HEK293 (cell line): ENCODE data around the gene CLMN.

ENCODE experiments used
- CTCF ChIA-PET: fragments of 350-600 bp; formaldehyde crosslinking; extraction: SDS; loops from one replicate; lab custom pipeline; 2021; ENCODE audit warnings: antibody characterized with exemption; lab: Yijun Ruan, JAX
- POLR2A ChIA-PET: fragments of 300-600 bp; formaldehyde crosslinking; extraction: SDS; loops from one replicate; lab custom pipeline; 2020; ENCODE audit warnings: antibody characterized with exemption, inconsistent platforms; lab: Yijun Ruan, JAX
- H3K27ac ChIP-seq: fragments of 200-500 bp; sonication (Bioruptor generic); 2 replicates; pipeline ENCODE4 v1.5.1; 2014; ENCODE audit warnings: low read depth, low read length, control low read depth, inconsistent platforms; ENCODE audit errors: extremely low read depth
- H3K36me3 ChIP-seq, 2 experiments: fragments of 200-500 bp in 1 of 2; sonication (Bioruptor generic) in 1 of 2; 1 replicate in 1 of 2; 2 replicates in 1 of 2; pipeline ENCODE4 v1.5.1; 2014 to 2017; ENCODE audit warnings: inconsistent platforms in 2 of 2, low read length in 2 of 2; ENCODE audit not compliant: control insufficient read depth in 2 of 2, insufficient read depth in 1 of 2
- H3K4me1 ChIP-seq: fragments of 200-500 bp; sonication (Bioruptor generic); 2 replicates; pipeline ENCODE4 v1.5.1; 2014; ENCODE audit warnings: mild to moderate bottlenecking, low read length, inconsistent platforms; ENCODE audit not compliant: control insufficient read depth, insufficient read depth
- H3K4me3 ChIP-seq: 2 replicates; pipeline ENCODE4 v1.5.1; 2011; ENCODE audit warnings: low read depth, mild to moderate bottlenecking, control low read depth, low read length, moderate library complexity
- H3K9me3 ChIP-seq: fragments of 200-500 bp; sonication (Bioruptor generic); 2 replicates; pipeline ENCODE4 v1.5.1; 2014; ENCODE audit warnings: low read depth, low read length, inconsistent platforms; ENCODE audit not compliant: control insufficient read depth, insufficient read depth
- KLF8 ChIP-seq: fragments of 450-650 bp; formaldehyde crosslinking; IDR thresholded peaks from 2 replicates; pipeline ENCODE4 v1.5.1; 2016; ENCODE audit warnings: missing biosample characterization, missing genetic modification characterization
- KLF9 ChIP-seq: fragments of 450-650 bp; formaldehyde crosslinking; IDR thresholded peaks from 2 replicates; pipeline ENCODE4 v1.5.1; 2016; ENCODE audit warnings: missing biosample characterization, missing genetic modification characterization, low read depth
- MZF1 ChIP-seq: fragments of 450-650 bp; formaldehyde crosslinking; IDR thresholded peaks from 2 replicates; pipeline ENCODE4 v1.5.1; 2017; ENCODE audit warnings: missing biosample characterization, missing genetic modification characterization, borderline replicate concordance
- SETDB1 ChIP-seq: IDR thresholded peaks from one replicate; pipeline ENCODE4 v1.6.1; 2017; ENCODE audit warnings: mild to moderate bottlenecking, low read length, moderate library complexity, mixed read lengths; ENCODE audit not compliant: insufficient read length
- ZNF112 ChIP-seq: fragments of 450-650 bp; formaldehyde crosslinking; IDR thresholded peaks from 2 replicates; pipeline ENCODE4 v1.5.0; 2017; ENCODE audit warnings: missing biosample characterization, missing genetic modification characterization
- ZNF114 ChIP-seq: fragments of 450-650 bp; formaldehyde crosslinking; IDR thresholded peaks from 2 replicates; pipeline ENCODE4 v1.5.0; 2017; ENCODE audit warnings: missing biosample characterization, missing genetic modification characterization
- ZNF138 ChIP-seq: fragments of 450-650 bp; formaldehyde crosslinking; IDR thresholded peaks from 2 replicates; pipeline ENCODE4 v1.5.1; 2016; ENCODE audit warnings: missing biosample characterization, missing genetic modification characterization, borderline replicate concordance
- ZNF184 ChIP-seq: fragments of 450-650 bp; IDR thresholded peaks from 2 replicates; pipeline ENCODE4 v1.5.1; 2018; ENCODE audit warnings: missing biosample characterization, mild to moderate bottlenecking, missing genetic modification characterization
- ZNF223 ChIP-seq: fragments of 450-650 bp; formaldehyde crosslinking; IDR thresholded peaks from 2 replicates; pipeline ENCODE4 v1.5.1; 2016; ENCODE audit warnings: missing biosample characterization, missing genetic modification characterization
- ZNF302 ChIP-seq: fragments of 450-650 bp; formaldehyde crosslinking; IDR thresholded peaks from 2 replicates; pipeline ENCODE4 v1.5.1; 2016; ENCODE audit warnings: missing biosample characterization, missing genetic modification characterization, low read depth
- ZNF391 ChIP-seq: fragments of 450-650 bp; formaldehyde crosslinking; IDR thresholded peaks from 2 replicates; pipeline ENCODE4 v1.5.1; 2016; ENCODE audit warnings: low read depth, missing biosample characterization, missing genetic modification characterization, borderline replicate concordance
- ZNF416 ChIP-seq: fragments of 450-650 bp; formaldehyde crosslinking; IDR thresholded peaks from 2 replicates; pipeline ENCODE4 v1.5.1; 2016; ENCODE audit warnings: missing biosample characterization, missing genetic modification characterization
- ZNF530 ChIP-seq: fragments of 450-650 bp; formaldehyde crosslinking; IDR thresholded peaks from 2 replicates; pipeline ENCODE4 v1.5.1; 2016; ENCODE audit warnings: low read depth, missing biosample characterization, missing genetic modification characterization
- ZNF555 ChIP-seq: fragments of 450-650 bp; formaldehyde crosslinking; conservative IDR thresholded peaks from 2 replicates; pipeline ENCODE4 v1.5.1; 2017; ENCODE audit warnings: missing biosample characterization, mild to moderate bottlenecking, missing genetic modification characterization, inconsistent platforms
- ZNF768 ChIP-seq: fragments of 450-650 bp; formaldehyde crosslinking; IDR thresholded peaks from 2 replicates; pipeline ENCODE4 v1.5.1; 2018; ENCODE audit warnings: missing biosample characterization, mild to moderate bottlenecking, missing genetic modification characterization
- ZNF837 ChIP-seq: fragments of 450-650 bp; formaldehyde crosslinking; IDR thresholded peaks from 2 replicates; pipeline ENCODE4 v1.5.1; 2016; ENCODE audit warnings: missing biosample characterization, missing genetic modification characterization
- TF ChIP-seq, protein P1 (sequence below): fragments of 450-650 bp; formaldehyde crosslinking; IDR thresholded peaks from 2 replicates; pipeline ENCODE4 v1.5.1; 2016; ENCODE audit warnings: missing biosample characterization, missing genetic modification characterization
- TF ChIP-seq, protein P2 (sequence below): IDR thresholded peaks from 2 replicates; pipeline ENCODE4 v1.6.1; 2011; ENCODE audit warnings: mild to moderate bottlenecking, low read depth, low read length, borderline replicate concordance
- TF ChIP-seq, protein P3 (sequence below): fragments of 450-650 bp; formaldehyde crosslinking; IDR thresholded peaks from 2 replicates; pipeline ENCODE4 v1.5.1; 2016; ENCODE audit warnings: missing biosample characterization, missing genetic modification characterization
- TF ChIP-seq, protein P4 (sequence below): fragments of 450-650 bp; formaldehyde crosslinking; IDR thresholded peaks from 2 replicates; pipeline ENCODE4 v1.5.1; 2016; ENCODE audit warnings: missing biosample characterization, missing genetic modification characterization

The CLMN gene

DNA sequence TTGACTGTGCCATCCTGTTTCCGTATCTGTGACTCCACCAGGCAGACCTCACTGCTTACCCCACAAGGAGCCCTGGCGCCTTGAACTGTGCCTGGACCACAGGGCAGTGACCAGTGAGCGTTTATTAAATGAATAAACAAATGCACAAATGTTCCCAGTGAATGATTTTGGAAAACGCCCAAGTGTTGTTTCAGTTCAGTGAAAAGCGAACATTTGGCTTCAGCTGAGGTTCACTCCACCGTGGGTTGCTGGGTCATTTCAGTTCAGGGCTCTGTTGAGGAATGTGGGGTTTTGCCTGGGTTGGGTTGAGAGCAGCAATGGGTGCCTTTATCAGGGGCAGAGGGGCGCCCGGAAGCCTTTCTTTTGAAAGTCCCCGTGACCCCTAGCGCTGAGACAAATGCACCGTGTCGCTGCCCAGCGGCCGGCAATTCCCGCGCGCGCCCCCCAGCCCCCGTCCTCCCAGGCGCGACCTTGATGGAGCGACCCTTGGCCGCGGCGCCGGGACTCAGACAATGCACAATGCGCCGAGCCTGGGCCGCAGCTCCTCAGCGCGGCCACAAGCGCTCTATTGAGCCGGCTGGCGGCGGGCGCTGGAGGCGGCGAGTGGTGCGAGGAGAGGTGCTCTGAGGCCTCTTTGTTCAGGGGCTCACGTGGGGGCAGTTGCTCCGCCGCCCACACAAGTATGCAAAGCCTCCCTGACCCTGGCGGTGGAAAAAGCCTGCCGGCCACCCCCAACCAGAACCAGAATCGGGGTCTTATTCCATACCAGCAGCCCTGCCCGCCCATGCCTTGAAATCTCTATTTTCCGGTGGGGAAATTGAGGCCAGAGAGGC lies 40.5 kb upstream of the CLMN start:
- no peaks in the 10 kb centered on the region for H3K36me3 ChIP-seq
- no peaks in the 10 kb centered on the region for H3K9me3 ChIP-seq
- ChIA-PET CTCF (interaction anchor here (0.9 to 2.6 kb wide), 4 partner anchors 9 to 256 kb away, joined by 3 to 18 read pairs (median 4); no protein-coding TSS in a partner anchor), POLR2A (no interaction called here)
- peaks cover 4% of the 10 kb centered on the region; the same call in 1 of the 2 replicates for H3K4me1 ChIP-seq
- H3K27ac ChIP-seq: no peak overlapping the region
- TF ChIP-seq ZNF555 (tag by site-specific recombination) (no peak), MZF1 (tag by site-specific recombination) (no peak), ZNF114 (no peak)
- H3K4me3 ChIP-seq: no peak overlapping the region

DNA sequence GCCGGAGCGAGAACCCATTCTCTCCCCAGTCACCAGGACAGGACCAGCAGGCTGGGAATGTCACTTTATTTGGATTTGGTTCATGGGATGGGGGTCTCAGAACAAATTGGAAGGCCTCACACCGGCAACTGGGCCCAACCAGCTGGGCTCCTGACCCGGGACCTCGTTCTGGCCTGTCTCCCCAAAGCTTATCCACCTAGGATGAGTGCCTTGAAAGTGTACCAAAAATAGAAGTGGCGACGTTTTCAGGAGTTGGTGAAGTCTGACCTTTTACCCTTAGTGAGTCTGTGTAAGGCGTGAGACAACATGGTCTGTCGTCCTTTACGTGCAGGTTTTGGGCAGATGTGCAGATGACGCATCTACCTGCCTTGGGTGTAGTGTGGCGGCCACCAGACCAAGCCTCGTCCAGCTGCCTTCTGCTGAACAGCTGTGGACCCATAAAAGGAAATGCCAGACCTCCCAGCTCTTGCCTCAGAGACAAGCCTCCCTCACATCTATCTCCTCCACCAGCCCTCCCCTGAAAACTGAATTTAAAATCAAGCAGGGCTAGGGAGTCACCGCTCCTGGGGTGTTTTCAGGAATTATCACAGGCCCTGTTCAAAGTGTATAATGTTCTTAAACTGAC lies 36.6 kb upstream of the CLMN start:
- TF ChIP-seq ZNF391 (tag by site-specific recombination): no peak
- TF ChIP-seq ZNF768 (tag by site-specific recombination): no peak
- Histone ChIP-seq H3K4me3 (no peak overlapping the region), H3K9me3 (no peaks in the 10 kb centered on the region), H3K4me1 (no peaks in the 10 kb centered on the region), H3K36me3 (no peaks in the 10 kb centered on the region), H3K27ac (no peak overlapping the region)
- CTCF ChIA-PET: interaction anchor here (0.7 kb wide), 1 partner anchor 232 kb away, joined by 3 read pairs; no protein-coding TSS in a partner anchor
- POLR2A ChIA-PET: no interaction called here

DNA sequence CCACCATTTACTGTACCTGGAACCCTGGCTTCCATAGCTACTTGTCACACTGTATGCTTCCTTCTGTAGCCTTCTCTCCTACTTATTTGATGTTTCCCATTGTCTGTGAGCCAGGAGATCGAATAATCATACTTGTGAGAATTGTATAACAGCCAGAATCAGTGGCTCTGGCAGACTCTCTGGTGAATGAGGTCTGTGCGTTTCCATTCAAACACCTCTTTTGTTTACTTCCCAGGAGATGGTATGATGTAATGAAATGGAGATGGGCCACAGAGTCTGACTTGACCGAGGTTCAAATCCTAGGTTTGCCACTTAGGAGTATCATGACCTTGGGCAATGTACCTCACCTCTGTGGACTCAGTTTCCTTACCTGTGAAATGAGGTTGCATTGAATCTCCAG lies 35.7 kb upstream of the CLMN start:
- Histone ChIP-seq H3K27ac (no peak overlapping the region), H3K9me3 (no peaks in the 10 kb centered on the region), H3K36me3 (no peaks in the 10 kb centered on the region), H3K4me3 (no peak overlapping the region), H3K4me1 (no peaks in the 10 kb centered on the region)
- TF ChIP-seq ZNF837 (tag by site-specific recombination): no peak
- TF ChIP-seq SETDB1: no peak
- no peak for TF ChIP-seq KLF8 (tag by site-specific recombination)
- ChIA-PET CTCF (no interaction called here), POLR2A (no interaction called here)

DNA sequence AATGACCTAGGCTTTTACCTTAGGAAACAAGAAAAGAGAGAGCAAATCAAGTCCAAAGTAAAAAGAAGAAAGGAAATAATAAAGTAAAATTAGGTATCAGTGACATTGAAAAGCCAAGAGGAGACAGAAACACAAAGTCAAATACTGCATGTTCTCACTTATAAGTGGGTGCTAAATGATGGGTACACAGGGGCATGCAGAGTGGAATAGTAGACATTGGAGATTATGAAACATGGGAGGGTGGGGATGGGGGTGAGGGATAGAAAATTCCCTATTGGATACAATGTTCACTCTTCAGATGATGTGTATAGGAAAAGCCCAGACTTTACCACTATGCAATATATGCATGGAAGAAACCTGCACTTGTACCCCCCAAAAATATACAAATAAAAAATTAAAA lies 35.1 kb upstream of the CLMN start:
- H3K4me3 ChIP-seq: no peak overlapping the region
- H3K9me3 ChIP-seq: no peaks in the 10 kb centered on the region
- no peaks in the 10 kb centered on the region for H3K4me1 ChIP-seq
- POLR2A ChIA-PET: no interaction called here
- H3K36me3 ChIP-seq: no peaks in the 10 kb centered on the region
- H3K27ac ChIP-seq: no peak overlapping the region
- CTCF ChIA-PET: no interaction called here
- TF ChIP-seq ZNF837 (tag by site-specific recombination) (no peak), ZNF112 (tag by site-specific recombination) (no peak), ZNF302 (tag by site-specific recombination) (no peak), ZNF530 (tag by site-specific recombination) (no peak), KLF9 (tag by site-specific recombination) (no peak), ZNF184 (no peak), ZNF138 (no peak), ZNF416 (no peak), SETDB1 (no peak), ZNF223 (tag by site-specific recombination) (no peak)
- TF ChIP-seq, protein P1, sequence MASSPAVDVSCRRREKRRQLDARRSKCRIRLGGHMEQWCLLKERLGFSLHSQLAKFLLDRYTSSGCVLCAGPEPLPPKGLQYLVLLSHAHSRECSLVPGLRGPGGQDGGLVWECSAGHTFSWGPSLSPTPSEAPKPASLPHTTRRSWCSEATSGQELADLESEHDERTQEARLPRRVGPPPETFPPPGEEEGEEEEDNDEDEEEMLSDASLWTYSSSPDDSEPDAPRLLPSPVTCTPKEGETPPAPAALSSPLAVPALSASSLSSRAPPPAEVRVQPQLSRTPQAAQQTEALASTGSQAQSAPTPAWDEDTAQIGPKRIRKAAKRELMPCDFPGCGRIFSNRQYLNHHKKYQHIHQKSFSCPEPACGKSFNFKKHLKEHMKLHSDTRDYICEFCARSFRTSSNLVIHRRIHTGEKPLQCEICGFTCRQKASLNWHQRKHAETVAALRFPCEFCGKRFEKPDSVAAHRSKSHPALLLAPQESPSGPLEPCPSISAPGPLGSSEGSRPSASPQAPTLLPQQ: no peak
- TF ChIP-seq, protein P2, sequence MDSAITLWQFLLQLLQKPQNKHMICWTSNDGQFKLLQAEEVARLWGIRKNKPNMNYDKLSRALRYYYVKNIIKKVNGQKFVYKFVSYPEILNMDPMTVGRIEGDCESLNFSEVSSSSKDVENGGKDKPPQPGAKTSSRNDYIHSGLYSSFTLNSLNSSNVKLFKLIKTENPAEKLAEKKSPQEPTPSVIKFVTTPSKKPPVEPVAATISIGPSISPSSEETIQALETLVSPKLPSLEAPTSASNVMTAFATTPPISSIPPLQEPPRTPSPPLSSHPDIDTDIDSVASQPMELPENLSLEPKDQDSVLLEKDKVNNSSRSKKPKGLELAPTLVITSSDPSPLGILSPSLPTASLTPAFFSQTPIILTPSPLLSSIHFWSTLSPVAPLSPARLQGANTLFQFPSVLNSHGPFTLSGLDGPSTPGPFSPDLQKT: no peak
- TF ChIP-seq, protein P3, sequence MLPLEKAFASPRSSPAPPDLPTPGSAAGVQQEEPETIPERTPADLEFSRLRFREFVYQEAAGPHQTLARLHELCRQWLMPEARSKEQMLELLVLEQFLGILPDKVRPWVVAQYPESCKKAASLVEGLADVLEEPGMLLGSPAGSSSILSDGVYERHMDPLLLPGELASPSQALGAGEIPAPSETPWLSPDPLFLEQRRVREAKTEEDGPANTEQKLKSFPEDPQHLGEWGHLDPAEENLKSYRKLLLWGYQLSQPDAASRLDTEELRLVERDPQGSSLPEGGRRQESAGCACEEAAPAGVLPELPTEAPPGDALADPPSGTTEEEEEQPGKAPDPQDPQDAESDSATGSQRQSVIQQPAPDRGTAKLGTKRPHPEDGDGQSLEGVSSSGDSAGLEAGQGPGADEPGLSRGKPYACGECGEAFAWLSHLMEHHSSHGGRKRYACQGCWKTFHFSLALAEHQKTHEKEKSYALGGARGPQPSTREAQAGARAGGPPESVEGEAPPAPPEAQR: no peak
- TF ChIP-seq, protein P4, sequence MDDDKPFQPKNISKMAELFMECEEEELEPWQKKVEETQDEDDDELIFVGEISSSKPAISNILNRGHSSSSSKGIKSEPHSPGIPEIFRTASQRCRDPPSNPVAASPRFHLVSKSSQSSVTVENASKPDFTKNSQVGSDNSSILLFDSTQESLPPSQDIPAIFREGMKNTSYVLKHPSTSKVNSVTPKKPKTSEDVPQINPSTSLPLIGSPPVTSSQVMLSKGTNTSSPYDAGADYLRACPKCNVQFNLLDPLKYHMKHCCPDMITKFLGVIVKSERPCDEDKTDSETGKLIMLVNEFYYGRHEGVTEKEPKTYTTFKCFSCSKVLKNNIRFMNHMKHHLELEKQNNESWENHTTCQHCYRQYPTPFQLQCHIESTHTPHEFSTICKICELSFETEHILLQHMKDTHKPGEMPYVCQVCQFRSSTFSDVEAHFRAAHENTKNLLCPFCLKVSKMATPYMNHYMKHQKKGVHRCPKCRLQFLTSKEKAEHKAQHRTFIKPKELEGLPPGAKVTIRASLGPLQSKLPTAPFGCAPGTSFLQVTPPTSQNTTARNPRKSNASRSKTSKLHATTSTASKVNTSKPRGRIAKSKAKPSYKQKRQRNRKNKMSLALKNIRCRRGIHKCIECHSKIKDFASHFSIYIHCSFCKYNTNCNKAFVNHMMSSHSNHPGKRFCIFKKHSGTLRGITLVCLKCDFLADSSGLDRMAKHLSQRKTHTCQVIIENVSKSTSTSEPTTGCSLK: no peak
- TF ChIP-seq, all 188 proteins: peak for 0
